ENCODE data around the gene WSCD2. TPM values are rescaled to one million over a fixed set of nuclear protein-coding genes. Genes with fewer than 3 reads are reported as not detected.

WSCD2 gene
- total RNA-seq, 1 experiment from 2014 or later, result not detected

DNA sequence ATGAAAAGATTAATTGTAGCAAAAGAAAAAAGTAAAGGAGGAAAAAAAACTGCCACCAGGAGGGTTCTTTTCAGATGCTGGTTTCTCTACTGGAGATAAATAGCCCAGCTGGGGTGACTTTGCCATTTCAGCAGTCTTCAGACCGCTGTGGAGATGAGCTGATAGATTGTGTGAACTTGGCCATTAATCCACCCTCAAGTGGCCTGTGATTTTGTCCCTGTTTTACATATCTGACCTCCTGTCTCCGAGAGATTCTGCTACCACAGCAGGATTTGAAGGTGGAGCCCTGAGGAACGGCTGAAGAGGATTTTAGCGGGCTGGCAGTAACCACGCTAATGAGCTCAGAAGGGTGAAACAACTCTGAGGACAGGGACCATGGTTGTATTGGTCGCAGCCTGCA, 72.7 kb downstream of the WSCD2 start:
- peaks cover 28% of the 10 kb centered on the region for H3K27me3 Mint-ChIP-seq (ENCODE audit: insufficient read depth, unreplicated experiment)
- H3K4me1 ChIP-seq, result no peaks in the 10 kb centered on the region
- H3K4me3 Mint-ChIP-seq (ENCODE audit: unreplicated experiment), result no peak overlapping the region
- H3K9me3 Mint-ChIP-seq (ENCODE audit: unreplicated experiment), result no peaks in the 10 kb centered on the region
- intact Hi-C loops (cut with micrococcal nuclease; ENCODE audit: unreplicated experiment), result no loop called here
- DNase-seq, result no peak
- peaks cover 1% of the 10 kb centered on the region; the same call in 1 of the 2 replicates for H3K27me3 ChIP-seq (replicated peaks; ENCODE audit: control insufficient read depth, insufficient read depth, low read length)
- no peaks in the 10 kb centered on the region for H3K36me3 Mint-ChIP-seq (ENCODE audit: insufficient read depth, unreplicated experiment)
- H3K9me3 ChIP-seq, result no peaks in the 10 kb centered on the region
- no peak overlapping the region for H3K4me3 ChIP-seq (ENCODE audit: low read depth, low read length)
- BruUV-seq (replicated peaks), result no TSS peak
- no peaks in the 10 kb centered on the region for H3K4me1 Mint-ChIP-seq (ENCODE audit: low read depth, unreplicated experiment)
- POLR2A ChIA-PET, result no interaction called here
- H3K27ac Mint-ChIP-seq (ENCODE audit: unreplicated experiment), result no peak overlapping the region
- TF ChIP-seq, protein P1, sequence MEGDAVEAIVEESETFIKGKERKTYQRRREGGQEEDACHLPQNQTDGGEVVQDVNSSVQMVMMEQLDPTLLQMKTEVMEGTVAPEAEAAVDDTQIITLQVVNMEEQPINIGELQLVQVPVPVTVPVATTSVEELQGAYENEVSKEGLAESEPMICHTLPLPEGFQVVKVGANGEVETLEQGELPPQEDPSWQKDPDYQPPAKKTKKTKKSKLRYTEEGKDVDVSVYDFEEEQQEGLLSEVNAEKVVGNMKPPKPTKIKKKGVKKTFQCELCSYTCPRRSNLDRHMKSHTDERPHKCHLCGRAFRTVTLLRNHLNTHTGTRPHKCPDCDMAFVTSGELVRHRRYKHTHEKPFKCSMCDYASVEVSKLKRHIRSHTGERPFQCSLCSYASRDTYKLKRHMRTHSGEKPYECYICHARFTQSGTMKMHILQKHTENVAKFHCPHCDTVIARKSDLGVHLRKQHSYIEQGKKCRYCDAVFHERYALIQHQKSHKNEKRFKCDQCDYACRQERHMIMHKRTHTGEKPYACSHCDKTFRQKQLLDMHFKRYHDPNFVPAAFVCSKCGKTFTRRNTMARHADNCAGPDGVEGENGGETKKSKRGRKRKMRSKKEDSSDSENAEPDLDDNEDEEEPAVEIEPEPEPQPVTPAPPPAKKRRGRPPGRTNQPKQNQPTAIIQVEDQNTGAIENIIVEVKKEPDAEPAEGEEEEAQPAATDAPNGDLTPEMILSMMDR (IDR thresholded peaks at IDR 0.05; ENCODE audit: insufficient read depth in 1 of 2, low read depth in 1 of 2, low read length in 1 of 2, severe bottlenecking in 1 of 2, unreplicated experiment in 1 of 2), result no peak
- CTCF ChIA-PET, result interaction anchor here (1.0 kb wide), 1 partner anchor 209 kb away, joined by 3 read pairs; no protein-coding TSS in a partner anchor
- H3K36me3 ChIP-seq (ENCODE audit: control insufficient read depth, insufficient read depth, low read length), result no peaks in the 10 kb centered on the region

DNA sequence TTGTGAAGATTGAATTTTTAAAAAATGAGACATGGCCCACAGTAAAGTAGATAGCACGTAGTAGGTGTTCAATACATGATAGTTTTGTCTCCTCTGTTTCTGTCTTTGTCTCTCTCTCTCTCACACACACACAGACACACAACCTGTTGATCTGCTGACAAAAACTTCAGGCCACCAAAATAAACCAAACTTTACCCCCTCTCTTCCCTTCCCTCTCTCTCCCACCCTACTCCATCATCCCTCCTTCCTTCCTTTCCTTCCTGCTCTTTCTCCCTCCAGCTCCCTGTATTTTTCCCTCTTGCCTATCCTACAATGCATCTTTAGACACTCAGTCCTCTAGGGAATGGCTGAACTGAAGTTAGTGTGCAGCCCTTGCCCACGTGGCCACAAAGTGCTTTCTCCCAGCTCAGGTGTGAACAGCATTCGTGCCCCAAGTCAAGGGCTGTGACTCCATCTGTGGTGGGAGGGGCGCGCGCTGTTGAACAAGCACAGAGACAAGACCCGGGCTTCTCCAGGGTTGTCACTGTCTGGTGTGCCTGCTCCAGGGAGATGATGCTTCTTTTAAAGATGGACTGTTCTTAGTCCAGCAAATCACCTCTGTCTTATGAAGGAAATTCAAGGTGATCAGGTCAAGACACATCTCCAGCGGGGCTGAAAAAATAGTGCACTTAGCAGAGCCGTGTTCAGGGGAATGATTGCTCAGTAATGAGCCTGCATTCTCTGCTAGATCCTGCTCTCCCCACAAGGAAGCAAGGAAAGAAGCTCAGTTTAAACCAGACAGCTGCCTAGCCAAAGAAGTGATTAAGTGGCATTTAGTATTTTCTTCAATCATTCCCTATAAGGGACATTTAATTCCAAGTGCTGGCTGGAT, 75.3 kb downstream of the WSCD2 start:
- Mint-ChIP-seq H3K27ac (ENCODE audit: unreplicated experiment) (no peak overlapping the region), H3K4me1 (ENCODE audit: low read depth, unreplicated experiment) (no peaks in the 10 kb centered on the region), H3K9me3 (ENCODE audit: unreplicated experiment) (no peaks in the 10 kb centered on the region), H3K27me3 (ENCODE audit: insufficient read depth, unreplicated experiment) (peaks cover 25% of the 10 kb centered on the region), H3K4me3 (ENCODE audit: unreplicated experiment) (no peak overlapping the region), H3K36me3 (ENCODE audit: insufficient read depth, unreplicated experiment) (no peaks in the 10 kb centered on the region)
- Histone ChIP-seq H3K9me3 (no peaks in the 10 kb centered on the region), H3K4me1 (no peaks in the 10 kb centered on the region), H3K4me3 (ENCODE audit: low read depth, low read length) (no peak overlapping the region), H3K36me3 (ENCODE audit: control insufficient read depth, insufficient read depth, low read length) (no peaks in the 10 kb centered on the region), H3K27me3 (replicated peaks; ENCODE audit: control insufficient read depth, insufficient read depth, low read length) (peaks cover 1% of the 10 kb centered on the region; the same call in 1 of the 2 replicates)
- intact Hi-C loops (cut with micrococcal nuclease; ENCODE audit: unreplicated experiment), result no loop called here
- CTCF ChIA-PET, result no interaction called here
- POLR2A ChIA-PET, result no interaction called here
- no peak for DNase-seq
- TF ChIP-seq, protein P1 (IDR thresholded peaks at IDR 0.05; ENCODE audit: insufficient read depth in 1 of 2, low read depth in 1 of 2, low read length in 1 of 2, severe bottlenecking in 1 of 2, unreplicated experiment in 1 of 2), result no peak
- BruUV-seq (replicated peaks), result no TSS peak

DNA sequence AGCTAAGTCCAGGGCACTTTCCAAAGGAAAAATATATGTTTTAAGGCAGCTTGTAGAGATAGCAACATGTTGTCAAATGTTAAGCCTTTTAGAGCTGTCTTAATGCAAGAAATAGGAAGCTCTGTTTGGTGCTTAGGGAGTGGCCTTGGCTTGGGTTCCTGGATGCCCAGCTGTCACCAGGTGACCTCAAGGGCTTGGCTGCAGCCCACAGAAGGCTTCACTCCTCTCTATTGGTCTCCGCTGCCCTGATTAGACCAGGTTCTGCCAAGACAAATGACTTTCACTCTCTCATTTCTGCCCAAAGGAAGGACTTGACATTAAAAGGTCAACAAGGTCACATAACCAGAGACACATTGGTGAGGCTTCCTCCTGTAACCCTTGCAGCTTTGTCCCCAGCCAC, 76.8 kb downstream of the WSCD2 start:
- Histone ChIP-seq H3K9me3 (no peaks in the 10 kb centered on the region), H3K4me1 (no peaks in the 10 kb centered on the region), H3K27me3 (replicated peaks; ENCODE audit: control insufficient read depth, insufficient read depth, low read length) (peaks cover 1% of the 10 kb centered on the region; the same call in 1 of the 2 replicates), H3K36me3 (ENCODE audit: control insufficient read depth, insufficient read depth, low read length) (no peaks in the 10 kb centered on the region), H3K4me3 (ENCODE audit: low read depth, low read length) (no peak overlapping the region)
- Mint-ChIP-seq H3K9me3 (ENCODE audit: unreplicated experiment) (no peaks in the 10 kb centered on the region), H3K4me1 (ENCODE audit: low read depth, unreplicated experiment) (no peaks in the 10 kb centered on the region), H3K4me3 (ENCODE audit: unreplicated experiment) (no peak overlapping the region), H3K27me3 (ENCODE audit: insufficient read depth, unreplicated experiment) (peaks cover 30% of the 10 kb centered on the region), H3K27ac (ENCODE audit: unreplicated experiment) (no peak overlapping the region), H3K36me3 (ENCODE audit: insufficient read depth, unreplicated experiment) (no peaks in the 10 kb centered on the region)
- CTCF ChIA-PET, result no interaction called here
- intact Hi-C loops (cut with micrococcal nuclease; ENCODE audit: unreplicated experiment), result no loop called here
- BruUV-seq (replicated peaks), result no TSS peak
- POLR2A ChIA-PET, result no interaction called here
- DNase-seq, result no peak
- TF ChIP-seq, protein P1 (IDR thresholded peaks at IDR 0.05; ENCODE audit: insufficient read depth in 1 of 2, low read depth in 1 of 2, low read length in 1 of 2, severe bottlenecking in 1 of 2, unreplicated experiment in 1 of 2), result no peak
